Measurements from ENCODE around the gene TMEM119.

DNA sequence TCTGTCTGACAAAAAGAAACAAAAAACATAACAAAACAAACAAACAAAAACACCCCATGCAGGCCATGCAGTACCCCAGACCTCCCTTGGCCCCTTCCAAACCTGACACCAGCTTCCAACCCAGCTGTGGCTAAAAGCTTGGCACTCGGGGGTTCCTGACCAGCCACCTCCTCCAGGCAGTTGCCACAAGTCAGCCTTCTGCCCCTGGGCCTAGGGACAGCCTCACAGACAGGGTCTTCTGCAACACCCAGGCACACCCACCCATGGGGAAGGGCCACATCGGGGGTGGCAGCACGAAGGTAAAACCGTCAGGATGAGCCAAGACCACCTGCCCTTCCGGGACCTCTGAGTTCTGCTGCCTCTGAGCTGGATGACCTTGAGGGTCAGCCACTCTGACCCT lies 10.7 kb upstream of the TMEM119 start:
- TF ChIP-seq GATA2 (CRISPR knock-in tag; IDR thresholded peaks at IDR 0.05) (no peak), RFX5 (IDR thresholded peaks at IDR 0.05; ENCODE audit: low read length) (no peak), NRF1 (IDR thresholded peaks at IDR 0.05; ENCODE audit: low read depth, low read length) (no peak)
- TF ChIP-seq, protein P1, sequence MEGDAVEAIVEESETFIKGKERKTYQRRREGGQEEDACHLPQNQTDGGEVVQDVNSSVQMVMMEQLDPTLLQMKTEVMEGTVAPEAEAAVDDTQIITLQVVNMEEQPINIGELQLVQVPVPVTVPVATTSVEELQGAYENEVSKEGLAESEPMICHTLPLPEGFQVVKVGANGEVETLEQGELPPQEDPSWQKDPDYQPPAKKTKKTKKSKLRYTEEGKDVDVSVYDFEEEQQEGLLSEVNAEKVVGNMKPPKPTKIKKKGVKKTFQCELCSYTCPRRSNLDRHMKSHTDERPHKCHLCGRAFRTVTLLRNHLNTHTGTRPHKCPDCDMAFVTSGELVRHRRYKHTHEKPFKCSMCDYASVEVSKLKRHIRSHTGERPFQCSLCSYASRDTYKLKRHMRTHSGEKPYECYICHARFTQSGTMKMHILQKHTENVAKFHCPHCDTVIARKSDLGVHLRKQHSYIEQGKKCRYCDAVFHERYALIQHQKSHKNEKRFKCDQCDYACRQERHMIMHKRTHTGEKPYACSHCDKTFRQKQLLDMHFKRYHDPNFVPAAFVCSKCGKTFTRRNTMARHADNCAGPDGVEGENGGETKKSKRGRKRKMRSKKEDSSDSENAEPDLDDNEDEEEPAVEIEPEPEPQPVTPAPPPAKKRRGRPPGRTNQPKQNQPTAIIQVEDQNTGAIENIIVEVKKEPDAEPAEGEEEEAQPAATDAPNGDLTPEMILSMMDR (IDR thresholded peaks at IDR 0.05) = no peak
- TF ChIP-seq, protein P2, sequence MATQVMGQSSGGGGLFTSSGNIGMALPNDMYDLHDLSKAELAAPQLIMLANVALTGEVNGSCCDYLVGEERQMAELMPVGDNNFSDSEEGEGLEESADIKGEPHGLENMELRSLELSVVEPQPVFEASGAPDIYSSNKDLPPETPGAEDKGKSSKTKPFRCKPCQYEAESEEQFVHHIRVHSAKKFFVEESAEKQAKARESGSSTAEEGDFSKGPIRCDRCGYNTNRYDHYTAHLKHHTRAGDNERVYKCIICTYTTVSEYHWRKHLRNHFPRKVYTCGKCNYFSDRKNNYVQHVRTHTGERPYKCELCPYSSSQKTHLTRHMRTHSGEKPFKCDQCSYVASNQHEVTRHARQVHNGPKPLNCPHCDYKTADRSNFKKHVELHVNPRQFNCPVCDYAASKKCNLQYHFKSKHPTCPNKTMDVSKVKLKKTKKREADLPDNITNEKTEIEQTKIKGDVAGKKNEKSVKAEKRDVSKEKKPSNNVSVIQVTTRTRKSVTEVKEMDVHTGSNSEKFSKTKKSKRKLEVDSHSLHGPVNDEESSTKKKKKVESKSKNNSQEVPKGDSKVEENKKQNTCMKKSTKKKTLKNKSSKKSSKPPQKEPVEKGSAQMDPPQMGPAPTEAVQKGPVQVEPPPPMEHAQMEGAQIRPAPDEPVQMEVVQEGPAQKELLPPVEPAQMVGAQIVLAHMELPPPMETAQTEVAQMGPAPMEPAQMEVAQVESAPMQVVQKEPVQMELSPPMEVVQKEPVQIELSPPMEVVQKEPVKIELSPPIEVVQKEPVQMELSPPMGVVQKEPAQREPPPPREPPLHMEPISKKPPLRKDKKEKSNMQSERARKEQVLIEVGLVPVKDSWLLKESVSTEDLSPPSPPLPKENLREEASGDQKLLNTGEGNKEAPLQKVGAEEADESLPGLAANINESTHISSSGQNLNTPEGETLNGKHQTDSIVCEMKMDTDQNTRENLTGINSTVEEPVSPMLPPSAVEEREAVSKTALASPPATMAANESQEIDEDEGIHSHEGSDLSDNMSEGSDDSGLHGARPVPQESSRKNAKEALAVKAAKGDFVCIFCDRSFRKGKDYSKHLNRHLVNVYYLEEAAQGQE (IDR thresholded peaks at IDR 0.05; ENCODE audit: low read depth, low read length) = no peak
